ENCODE results near the gene EVA1B. TPM values are rescaled to one million over a fixed set of nuclear protein-coding genes. Genes with fewer than 3 reads are reported as not detected.

The EVA1B gene
- total RNA-seq, 1 experiment from 2014 or later, result 5.5 TPM

- Histone ChIP-seq H3T11ph (ENCODE audit: low read length) (no peak overlapping the region), H3K9me3 (ENCODE audit: control insufficient read depth, low read depth, low read length) (no peaks in the 10 kb centered on the region), H3K4ac (ENCODE audit: low read depth, low read length) (no peak overlapping the region), H3K9ac (ENCODE audit: extremely low read depth, insufficient read length, low read length) (no peak overlapping the region), H2AFZ (ENCODE audit: low read length) (no peak overlapping the region), H2BK20ac (ENCODE audit: low read depth, low read length, poor library complexity, severe bottlenecking) (no peak overlapping the region), H4K8ac (replicated peaks; ENCODE audit: insufficient read length, low read depth, low read length) (no peak overlapping the region), H3K4me1 (ENCODE audit: insufficient read depth, low read length) (peaks cover 3% of the 10 kb centered on the region; the same call in 1 of the 2 replicates), H3K23me2 (ENCODE audit: insufficient read length, low read depth, low read length, poor library complexity, severe bottlenecking) (no peaks in the 10 kb centered on the region), H4K5ac (ENCODE audit: insufficient read length, low read depth, low read length) (no peak overlapping the region), H2BK12ac (ENCODE audit: insufficient read length, low read depth, low read length) (no peak overlapping the region), H4K20me1 (ENCODE audit: control insufficient read depth, insufficient read depth, insufficient read length) (no peaks in the 10 kb centered on the region), H2BK120ac (ENCODE audit: low read depth, low read length, poor library complexity, severe bottlenecking) (no peak overlapping the region), H4K91ac (ENCODE audit: insufficient read length, low read depth, low read length) (no peak overlapping the region), H3K79me2 (ENCODE audit: insufficient read depth, low read length) (peaks cover 1% of the 10 kb centered on the region; the same call in 1 of the 2 replicates), H2BK5ac (ENCODE audit: insufficient read length, low read length) (no peak overlapping the region), H2AK5ac (ENCODE audit: insufficient read length, low read length) (no peak overlapping the region), H3K14ac (ENCODE audit: insufficient read depth, low read length) (no peak overlapping the region), H3K4me2 (ENCODE audit: insufficient read depth, insufficient read length, low read length) (no peak overlapping the region), H3K27me3 (ENCODE audit: insufficient read depth, low read length) (no peaks in the 10 kb centered on the region), H3K56ac (ENCODE audit: insufficient read length, low read depth, low read length) (no peak overlapping the region), H3K23ac (ENCODE audit: insufficient read length, low read depth, low read length) (no peak overlapping the region), H3K79me1 (ENCODE audit: insufficient read depth, low read depth, low read length, poor library complexity, severe bottlenecking) (peaks cover 2% of the 10 kb centered on the region), H3K18ac (ENCODE audit: insufficient read length, low read depth, low read length) (no peak overlapping the region), H2BK15ac (ENCODE audit: low read depth, low read length) (no peak overlapping the region), H3K27ac (ENCODE audit: insufficient read length, low read depth, low read length) (no peak overlapping the region)
- TF ChIP-seq CTCF (conservative IDR thresholded peaks at IDR 0.05), result no peak
- H3K36me3 Mint-ChIP-seq (ENCODE audit: insufficient read depth in 1 of 3, low read depth in 3 of 3), result peaks cover 0 to 20% (median 5%) of the 10 kb centered on the region in 3 experiments
- WGBS (ENCODE audit: extremely low coverage, insufficient read length, low lambda C conversion rate), result no CpG with 5 or more reads among the region's 18 CpGs
- peaks cover 22 to 23% of the 10 kb centered on the region in 2 experiments for H3K4me1 Mint-ChIP-seq
- DNase-seq, result peak; percentile 71
- H3K4me3 Mint-ChIP-seq, result no peak overlapping the region; a peak in 1 of 5 replicates
- H3K27me3 Mint-ChIP-seq (ENCODE audit: low read depth), result no peaks in the 10 kb centered on the region
- peak overlapping the region; percentile 71 to 95 (median 92); a peak in 6 of 7 replicates for H3K27ac Mint-ChIP-seq
- H3K9me3 Mint-ChIP-seq, result no peaks in the 10 kb centered on the region
These were observed 42.7 kb upstream of the EVA1B start for GRCh38 chr1:36366091-36366661.

All from H9 (cell line).